ENCODE data around the gene MTX3. TPM values are rescaled to one million over a fixed set of nuclear protein-coding genes. Genes with fewer than 3 reads are reported as not detected.

The MTX3 gene
- total RNA-seq, 1 experiment from 2014 or later: 34.9 TPM

GRCh38 chr5:79985288-79985687 is 5.8 kb downstream of the MTX3 start:
- H3K4me2 ChIP-seq (ENCODE audit: low read length): no peak overlapping the region
- no peaks in the 10 kb centered on the region for H3K9me2 ChIP-seq (ENCODE audit: insufficient read depth)
- no peak overlapping the region for H3K9ac ChIP-seq (ENCODE audit: low read length)
- H3K4me3 ChIP-seq (replicated peaks in 1 of 2; ENCODE audit: low read depth in 1 of 2, low read length in 2 of 2): no peak overlapping the region
- H3K27ac ChIP-seq (ENCODE audit: low read depth, low read length): no peak overlapping the region
- no peaks in the 10 kb centered on the region for H4K20me1 ChIP-seq (ENCODE audit: insufficient read depth)
- ATAC-seq: no peak
- peaks cover 5 to 6% of the 10 kb centered on the region in 2 experiments; a peak in 2 of 4 replicates for H3K4me1 ChIP-seq (ENCODE audit: control insufficient read depth in 1 of 2, insufficient read depth in 2 of 2, low read length in 2 of 2)
- ChIA-PET CTCF (no interaction called here), RAD21 (ENCODE audit: low non-redundant PET in 1 of 2, low total read pairs in 2 of 2, uncharacterized antibody in 2 of 2, unreplicated experiment in 2 of 2) (no interaction called here), POLR2A (interaction anchor here (1.3 kb wide), 1 partner anchor 9 kb away, joined by 4 read pairs; no protein-coding TSS in a partner anchor)
- no peak overlapping the region for H2AFZ ChIP-seq (ENCODE audit: low read depth, low read length, poor library complexity, severe bottlenecking)
- BruUV-seq (replicated peaks): no TSS peak
- no peaks in the 10 kb centered on the region for H3K9me3 ChIP-seq (ENCODE audit: control insufficient read depth in 1 of 2, insufficient read depth in 1 of 2, low read depth in 1 of 2, low read length in 2 of 2)
- H3K36me3 ChIP-seq (ENCODE audit: control insufficient read depth in 1 of 2, insufficient read depth in 2 of 2, low read length in 2 of 2): peaks cover 18 to 38% of the 10 kb centered on the region in 2 experiments
- DNase-seq (ENCODE audit: low read depth, low spot score): no peak
- no peaks in the 10 kb centered on the region for H3K27me3 ChIP-seq (ENCODE audit: insufficient read depth, low read length)
- TF ChIP-seq SP1 (IDR thresholded peaks at IDR 0.05; ENCODE audit: low read depth) (no peak), EGR1 (IDR thresholded peaks at IDR 0.05; ENCODE audit: low read depth) (no peak), ELF1 (IDR thresholded peaks at IDR 0.05; ENCODE audit: borderline replicate concordance, low read depth) (no peak), ATF3 (IDR thresholded peaks at IDR 0.05) (no peak), CTCF (IDR thresholded peaks at IDR 0.05 in 2 of 3, conservative IDR thresholded peaks at IDR 0.05 in 1 of 3; ENCODE audit: borderline replicate concordance in 1 of 3, insufficient read depth in 1 of 3, low read depth in 2 of 3, low read length in 2 of 3) (no peak), SIN3A (IDR thresholded peaks at IDR 0.05; ENCODE audit: low read depth) (no peak), CBX3 (IDR thresholded peaks at IDR 0.05; ENCODE audit: low read depth) (no peak), REST (IDR thresholded peaks at IDR 0.05; ENCODE audit: low read depth) (no peak), SRF (IDR thresholded peaks at IDR 0.05; ENCODE audit: low read depth) (no peak), ZNF274 (IDR thresholded peaks at IDR 0.05; ENCODE audit: low read depth, low read length) (no peak), POLR2AphosphoS5 (IDR thresholded peaks at IDR 0.05; ENCODE audit: low read depth, low read length) (no peak), ZFX (IDR thresholded peaks at IDR 0.05) (no peak), YY1 (IDR thresholded peaks at IDR 0.05; ENCODE audit: extremely low read depth, insufficient replicate concordance, low read depth, low read length) (no peak), EZH2phosphoT487 (IDR thresholded peaks at IDR 0.05; ENCODE audit: borderline replicate concordance) (no peak), RAD21 (IDR thresholded peaks at IDR 0.05; ENCODE audit: low read depth) (no peak), EZH2 (IDR thresholded peaks at IDR 0.05) (no peak), CEBPB (IDR thresholded peaks at IDR 0.05; ENCODE audit: low read depth) (no peak)
- peaks cover 10% of the 10 kb centered on the region for H3K79me2 ChIP-seq (ENCODE audit: insufficient read depth, low read length)
- intact Hi-C loops (cut with micrococcal nuclease): no loop called here

Measured in HCT116 (cell line).